D721Med (cell line): ENCODE results near the gene TTLL11.

ENCODE experiments used
- DNase-seq: peaks from one replicate; pipeline ENCODE4 v3.0.0; 2011; ENCODE audit warnings: low spot score; ENCODE audit not compliant: insufficient read length
- FAIRE-seq: peaks from 2 replicates; lab custom pipeline; 2011; peaks lifted over from hg19 to GRCh38; lab: Jason Lieb, UNC
- CTCF ChIP-seq: IDR thresholded peaks from 2 replicates; pipeline ENCODE4 v1.5.1; 2012; ENCODE audit warnings: mild to moderate bottlenecking, control low read depth; ENCODE audit not compliant: insufficient read depth; ENCODE audit errors: missing control alignments

The TTLL11 gene

GRCh38 chr9:121999556-121999955 lies 93.6 kb downstream of the TTLL11 start:
- FAIRE-seq (no peak), DNase-seq (no peak)
- TF ChIP-seq CTCF, result no peak

- FAIRE-seq (no peak), DNase-seq (no peak)
- TF ChIP-seq CTCF, result no peak
Observed at GRCh38 chr9:121998513-121999049, 94.5 kb downstream of the TTLL11 start.

GRCh38 chr9:121997791-121998190 lies 95.3 kb downstream of the TTLL11 start:
- TF ChIP-seq CTCF, result no peak
- DNase-seq (no peak), FAIRE-seq (no peak)

- no peak for FAIRE-seq
- TF ChIP-seq CTCF, result no peak
- no peak for DNase-seq
Observed at GRCh38 chr9:121996783-121997182, 96.3 kb downstream of the TTLL11 start.

GRCh38 chr9:121995997-121996396 lies 97.1 kb downstream of the TTLL11 start:
- no peak for DNase-seq
- no peak for FAIRE-seq
- TF ChIP-seq CTCF, result no peak

- peak; percentile 70 for TF ChIP-seq CTCF
- no peak for DNase-seq
- FAIRE-seq, result peak; percentile 6
Observed at GRCh38 chr9:121992571-121993212, 100.4 kb downstream of the TTLL11 start.

- DNase-seq, result no peak
- no peak for TF ChIP-seq CTCF
- no peak for FAIRE-seq
Observed at GRCh38 chr9:121991307-121991661, 101.8 kb downstream of the TTLL11 start.
